ENCODE data around the gene APLF.
"Not testable (repeated sequence)": the region's sequence is repeated elsewhere in the genome, so short reads cannot be mapped to it uniquely, and the experiment has no call there.

APLF gene

GRCh38 chr2:68441179-68441993 lies 26.0 kb upstream of the APLF start:
- DNase-seq: peak; percentile 89

DNA sequence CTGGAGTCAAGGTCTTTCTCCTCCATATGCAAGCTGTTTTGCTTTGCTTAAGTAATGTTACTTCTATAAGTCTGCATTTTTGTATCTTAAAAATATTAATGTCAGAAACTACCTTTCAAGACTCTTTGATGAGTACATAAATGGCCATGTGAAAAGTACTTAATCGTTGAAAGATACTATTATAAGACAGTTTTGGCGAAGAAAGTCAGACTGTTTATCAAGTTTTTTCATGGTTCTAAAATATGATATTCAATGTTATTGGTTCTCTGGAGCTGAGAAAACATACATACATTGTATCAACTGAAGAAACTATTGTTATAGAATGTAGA lies 25.4 kb upstream of the APLF start:
- DNase-seq: no peak

DNA sequence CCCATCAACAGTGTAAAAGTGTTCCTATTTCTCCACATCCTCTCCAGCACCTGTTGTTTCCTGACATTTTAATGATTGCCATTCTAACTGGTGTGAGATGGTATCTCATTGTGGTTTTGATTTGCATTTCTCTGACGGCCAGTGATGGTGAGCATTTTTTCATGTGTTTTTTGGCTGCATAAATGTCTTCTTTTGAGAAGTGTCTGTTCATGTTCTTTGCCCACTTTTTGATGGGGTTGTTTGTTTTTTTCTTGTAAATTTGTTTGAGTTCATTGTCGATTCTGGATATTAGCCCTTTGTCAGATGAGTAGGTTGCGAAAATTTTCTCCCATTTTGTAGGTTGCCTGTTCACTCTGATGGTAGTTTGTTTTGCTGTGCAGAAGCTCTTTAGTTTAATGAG lies 21.0 kb upstream of the APLF start:
- not testable (repeated sequence) for DNase-seq

DNA sequence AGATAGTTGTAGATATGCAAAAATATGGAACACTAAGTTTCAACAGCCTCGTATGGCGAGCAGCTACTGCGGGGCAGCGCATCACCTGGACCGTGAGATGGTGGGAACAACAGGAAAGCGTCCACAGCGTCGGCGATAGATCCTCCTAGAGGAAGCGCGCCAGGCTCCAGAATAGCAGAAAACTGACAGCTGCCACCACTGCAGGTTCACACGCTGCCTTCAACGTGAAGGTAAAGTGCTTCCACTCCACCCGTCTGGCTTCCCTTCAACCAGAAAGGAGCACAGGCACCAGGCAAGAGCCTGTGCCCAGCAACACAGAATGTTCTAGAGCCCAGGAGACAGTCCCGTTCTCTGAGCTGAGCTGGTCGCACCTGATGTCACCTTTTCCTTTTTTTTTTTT lies 20.3 kb upstream of the APLF start:
- DNase-seq: no peak

DNA sequence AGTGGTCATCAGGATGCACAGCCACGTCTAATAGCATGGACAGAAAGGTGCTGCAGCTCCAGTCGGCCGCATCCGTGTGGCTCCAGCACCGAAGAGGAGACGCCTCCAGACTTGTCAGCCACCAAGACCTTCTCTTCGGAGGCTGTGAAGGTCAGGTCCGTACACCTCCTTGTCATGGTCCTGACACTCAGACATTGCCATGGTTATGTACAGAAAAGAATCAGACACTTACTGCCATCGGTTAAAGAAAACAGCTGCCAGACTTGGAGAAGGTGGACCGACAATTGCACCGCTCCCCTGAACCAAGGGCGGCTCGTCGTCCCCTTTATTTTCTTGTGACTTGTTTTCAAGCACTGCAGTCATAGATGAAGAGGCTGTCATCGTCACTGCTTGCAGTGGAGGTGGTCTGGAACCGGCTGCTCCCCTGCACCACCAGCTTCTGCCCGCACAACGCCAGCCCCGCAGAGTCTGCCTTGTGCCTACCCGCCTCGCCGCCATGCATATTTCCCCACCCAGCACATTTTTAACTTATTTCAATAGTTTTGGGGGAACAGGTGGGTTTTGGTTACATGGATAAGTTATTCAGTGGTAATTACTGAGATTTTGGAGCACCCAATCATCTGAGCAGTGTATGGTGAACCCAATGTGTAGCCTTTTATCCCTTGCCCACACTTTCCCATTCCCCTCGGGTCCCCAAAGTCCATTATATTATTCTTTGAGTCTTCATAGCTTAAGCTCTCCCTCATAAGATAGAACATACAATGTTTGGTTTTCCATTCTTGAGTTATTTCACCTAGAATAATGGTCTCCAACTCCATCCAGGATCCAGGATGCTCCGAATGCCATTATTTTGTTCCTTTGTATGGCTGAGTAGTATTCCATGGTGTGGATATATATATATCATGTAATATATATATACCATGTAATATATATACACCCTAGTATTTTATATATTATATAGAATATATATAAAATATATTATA lies 18.4 kb upstream of the APLF start:
- DNase-seq: no peak

DNA sequence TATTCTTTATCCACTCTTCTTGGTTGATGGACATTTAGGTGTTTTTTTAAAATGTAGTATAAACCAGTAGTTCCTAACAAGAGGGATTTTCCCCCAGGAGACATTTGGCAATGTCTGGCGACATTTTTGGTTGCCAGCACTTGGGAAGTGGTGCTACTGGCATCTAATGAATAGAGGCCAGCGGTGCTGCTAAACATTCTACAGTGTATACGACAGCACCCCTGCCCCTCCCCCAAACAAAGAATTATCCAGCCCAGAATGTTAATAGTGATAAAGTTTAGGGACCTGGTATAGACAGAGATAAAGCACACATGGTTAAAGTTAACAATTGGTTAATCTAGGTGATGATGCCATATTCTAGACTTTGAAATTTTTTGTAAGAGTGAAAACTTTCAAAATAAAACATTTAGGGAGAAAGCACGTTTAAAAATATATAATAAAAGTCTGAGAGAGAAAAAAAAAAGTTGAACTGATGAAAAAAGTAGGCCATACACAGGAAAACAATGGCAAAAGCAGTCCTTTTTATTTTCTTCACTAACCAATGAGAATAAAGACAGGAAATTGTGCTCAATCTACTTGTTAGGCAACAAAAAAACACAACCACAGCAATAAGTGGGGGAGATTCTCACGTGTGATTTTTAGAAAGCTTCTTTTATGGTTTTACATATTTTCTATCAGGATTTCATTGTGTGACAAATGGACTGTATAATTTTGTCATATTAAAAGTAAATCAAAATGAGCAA lies 15.1 kb upstream of the APLF start:
- DNase-seq: no peak

- no peak for DNase-seq
Measured at GRCh38 chr2:68453761-68454360, 13.5 kb upstream of the APLF start.

GRCh38 chr2:68454719-68455118 lies 12.7 kb upstream of the APLF start:
- DNase-seq: no peak

- no peak for DNase-seq
Measured at GRCh38 chr2:68456198-68456597, 11.2 kb upstream of the APLF start.

DNA sequence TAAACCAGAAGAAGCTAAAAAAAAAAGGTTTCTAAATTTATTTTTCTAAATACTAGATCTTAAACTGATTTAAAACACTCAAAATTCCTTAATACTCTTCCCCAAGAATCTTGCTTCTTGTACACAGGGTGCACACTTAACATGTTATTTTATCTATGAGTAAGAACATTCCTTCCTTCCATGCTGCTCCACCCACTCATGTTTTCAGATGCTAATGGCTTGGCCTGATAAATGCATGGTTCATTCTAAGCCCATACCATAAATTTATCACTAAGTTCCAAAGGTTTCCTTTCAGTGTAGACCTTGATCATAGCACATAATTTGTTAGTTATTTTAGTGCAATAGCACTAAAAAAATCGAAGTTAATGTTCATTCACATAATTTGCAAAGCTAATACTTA lies 8.4 kb upstream of the APLF start:
- DNase-seq: no peak

DNA sequence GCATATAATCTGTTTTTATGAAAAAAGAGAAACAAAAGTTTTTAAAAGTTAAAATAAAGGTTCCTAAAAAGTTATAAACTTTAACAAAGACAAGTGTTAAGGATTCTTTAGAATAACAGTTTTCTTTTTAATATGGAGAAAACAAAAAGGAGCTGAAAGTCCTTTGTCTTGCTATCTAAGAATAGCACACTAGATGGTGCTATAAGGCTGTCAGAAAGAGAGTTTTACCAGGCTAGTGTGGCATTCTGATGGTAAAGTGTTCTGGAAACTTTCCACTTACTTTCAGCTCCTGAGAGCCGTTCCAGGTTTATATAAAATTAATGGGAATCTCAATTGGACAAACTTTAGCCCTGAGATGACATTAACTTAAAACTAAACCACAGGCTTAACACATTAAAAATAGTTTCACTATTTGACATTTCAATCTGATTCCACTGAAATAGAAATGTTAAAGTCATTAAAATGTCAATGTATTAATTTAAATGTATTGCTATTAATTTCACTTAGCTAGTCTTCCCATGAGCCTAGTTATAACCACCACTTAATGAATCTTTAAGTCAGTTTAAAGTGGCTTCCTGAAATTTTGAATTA lies 4.0 kb upstream of the APLF start:
- no peak for DNase-seq

- DNase-seq: no peak
Measured at GRCh38 chr2:68464651-68465050, 2.7 kb upstream of the APLF start.

- peak; percentile 58 for DNase-seq
Measured at GRCh38 chr2:68465081-68465916, 2.1 kb upstream of the APLF start.

DNA sequence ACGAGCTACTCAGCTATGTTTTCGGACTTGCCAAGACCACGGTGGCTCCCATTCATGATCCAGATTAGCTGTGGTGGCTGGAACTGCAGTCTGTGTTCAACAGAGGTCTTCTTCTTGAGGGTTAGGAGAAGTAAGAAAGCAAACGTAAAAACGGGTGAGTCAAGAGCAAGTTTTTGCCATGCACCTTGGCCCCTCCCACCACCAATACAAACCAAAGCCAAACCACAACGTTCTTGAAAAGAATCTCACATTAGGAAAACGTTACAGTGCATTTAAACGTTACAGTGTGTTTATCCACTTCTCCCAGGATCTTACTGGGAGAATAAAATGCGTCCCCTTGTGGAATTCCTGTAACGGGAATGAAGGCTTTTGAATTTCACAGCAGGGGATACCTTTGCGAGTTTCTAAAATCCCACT lies 1.0 kb upstream of the APLF start:
- DNase-seq: peak; percentile 70

GRCh38 chr2:68466778-68467076 lies 658 bp upstream of the APLF start:
- DNase-seq: no peak

DNA sequence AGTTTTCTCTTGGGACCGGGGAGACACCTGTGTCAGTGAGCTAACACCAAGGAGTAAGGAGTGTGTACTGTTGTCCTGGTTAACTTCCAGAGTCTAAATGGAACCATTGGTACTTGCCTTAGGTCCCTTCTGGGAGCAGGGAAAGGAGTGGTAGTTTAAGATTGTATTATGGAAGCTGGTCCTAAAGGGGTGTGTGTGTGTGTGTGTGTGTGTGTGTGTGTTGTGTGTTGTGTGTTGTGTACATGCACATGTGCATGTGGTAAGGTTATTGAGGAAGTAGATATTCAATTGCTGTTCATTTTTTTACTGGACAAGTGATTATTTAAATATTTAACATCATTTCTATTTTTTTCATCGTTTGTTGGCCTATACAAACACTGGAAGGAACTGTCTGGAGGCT lies 1.4 kb downstream of the APLF start:
- DNase-seq: no peak

GRCh38 chr2:68469935-68470334 lies 2.5 kb downstream of the APLF start:
- DNase-seq: no peak

GRCh38 chr2:68471385-68471784 lies 4.0 kb downstream of the APLF start:
- no peak for DNase-seq

GRCh38 chr2:68472796-68473414 lies 5.5 kb downstream of the APLF start:
- no peak for DNase-seq

- DNase-seq: no peak
Measured at GRCh38 chr2:68475110-68475509, 7.7 kb downstream of the APLF start.

DNA sequence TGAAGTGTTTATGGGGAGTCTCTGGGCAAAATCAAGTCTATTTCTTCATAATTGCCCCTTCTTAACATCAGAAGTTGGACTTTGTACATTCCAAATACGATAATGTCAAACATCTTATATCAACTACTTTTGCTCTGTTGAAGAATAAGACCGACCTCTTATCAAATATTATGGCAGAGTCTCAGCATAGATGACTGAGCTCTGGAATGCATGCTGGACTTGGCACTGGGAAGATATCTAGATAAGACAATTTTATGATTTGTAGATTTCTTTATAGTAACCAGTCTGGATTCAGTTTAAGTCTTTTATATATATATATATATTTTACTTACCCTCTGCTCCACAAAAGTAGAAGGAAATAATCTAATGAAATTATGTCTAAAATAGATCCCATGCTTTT lies 8.2 kb downstream of the APLF start:
- no peak for DNase-seq
